ENCODE data around the gene MTOR.
A peak's percentile ranks its signal among the peaks of the same experiment; 100 is the strongest.
"Not testable (repeated sequence)": the region's sequence is repeated elsewhere in the genome, so short reads cannot be mapped to it uniquely, and the experiment has no call there.

Gene MTOR

DNA sequence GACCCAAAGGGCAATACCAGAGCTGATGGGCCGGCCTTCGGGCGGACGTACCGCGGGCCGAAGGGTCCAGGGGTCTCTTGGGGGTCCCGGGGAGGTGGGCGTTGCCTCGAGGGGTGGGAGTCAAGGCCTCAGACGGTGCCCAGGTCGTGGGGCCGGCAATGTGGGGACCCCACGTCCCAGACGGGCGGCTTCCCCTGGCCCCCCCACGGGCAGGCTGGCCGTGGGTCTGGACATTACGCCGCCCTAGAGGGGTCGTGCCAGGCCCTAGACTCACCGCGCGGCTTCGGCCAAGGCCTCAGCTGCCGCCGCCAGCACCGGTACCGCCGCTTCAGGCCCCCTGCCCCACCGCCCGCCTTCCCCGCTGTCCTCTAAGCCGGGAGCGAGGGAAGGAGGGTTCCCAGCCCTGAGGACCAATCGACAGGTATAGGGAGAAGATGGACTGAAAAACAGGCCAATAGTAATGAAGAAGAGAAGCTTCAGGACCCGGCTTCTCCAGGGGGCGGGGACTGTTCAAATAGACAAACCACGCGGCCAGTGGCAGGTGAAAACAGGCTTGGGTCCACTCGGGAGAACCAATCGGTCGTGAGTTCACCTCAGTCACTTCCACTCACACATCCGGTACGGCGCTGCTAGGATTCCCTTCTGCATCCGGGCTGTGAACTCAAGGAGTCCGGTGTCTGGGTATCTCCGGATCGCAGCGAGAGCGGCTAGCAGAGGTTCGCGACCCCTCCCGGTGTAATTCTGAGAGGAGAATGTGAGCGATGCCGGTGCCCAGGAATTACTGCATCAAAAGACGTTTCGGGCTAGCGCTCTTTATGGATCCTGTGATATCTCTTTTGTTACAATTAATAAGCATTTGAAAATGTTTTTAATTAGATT, at the start of gene MTOR:
Gene MTOR (minus strand): TSS at position 381 of the 879 bp plus-strand sequence. CDS start 3,142 bp downstream, outside the sequence.
- DNase-seq, result peak; percentile 97

DNA sequence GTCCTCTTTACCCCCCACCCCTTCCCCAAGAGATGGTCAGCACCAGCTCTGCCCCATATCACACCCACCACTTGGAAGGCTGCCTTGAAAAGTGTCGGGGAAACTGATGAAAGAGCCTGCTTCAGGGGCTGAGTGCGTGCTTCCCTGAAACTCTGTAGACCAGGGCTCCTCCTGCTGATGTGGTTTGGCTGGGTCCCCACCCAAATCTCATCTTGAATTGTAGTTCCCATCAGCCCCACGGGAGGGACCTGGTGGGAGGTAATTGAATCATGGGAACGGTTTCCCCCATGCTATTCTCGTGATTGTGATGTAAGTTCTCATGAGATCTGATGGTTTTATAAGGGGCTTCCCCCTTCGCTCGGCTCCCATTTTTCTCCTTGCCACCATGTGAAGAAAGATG, 47.0 kb upstream of the MTOR start:
- DNase-seq, result no peak

DNA sequence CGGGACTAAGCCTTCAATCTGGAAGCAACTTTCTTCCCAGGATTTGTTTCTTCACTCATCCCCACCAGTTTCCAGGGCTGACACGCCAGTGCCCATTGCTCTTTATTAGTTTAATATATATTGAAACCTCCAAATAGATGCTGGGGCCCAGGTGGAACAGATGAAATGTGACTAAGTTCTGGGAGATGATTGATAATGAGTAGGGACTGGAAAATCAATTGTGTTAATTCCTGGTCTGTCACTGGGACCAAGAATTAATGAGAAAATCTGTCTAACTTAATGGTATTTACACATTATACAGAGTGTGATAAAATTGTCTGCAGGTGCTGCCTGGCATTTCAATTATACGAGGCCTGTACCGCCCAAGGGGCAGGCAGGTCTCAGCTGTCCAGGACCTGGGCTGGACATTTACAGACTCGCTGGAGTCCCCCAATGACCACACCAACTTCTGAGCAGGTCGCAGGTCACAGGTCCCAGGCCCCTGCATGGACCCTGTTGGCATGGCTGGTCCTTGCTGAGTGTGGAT, 46.4 kb upstream of the MTOR start:
- DNase-seq, result no peak

DNA sequence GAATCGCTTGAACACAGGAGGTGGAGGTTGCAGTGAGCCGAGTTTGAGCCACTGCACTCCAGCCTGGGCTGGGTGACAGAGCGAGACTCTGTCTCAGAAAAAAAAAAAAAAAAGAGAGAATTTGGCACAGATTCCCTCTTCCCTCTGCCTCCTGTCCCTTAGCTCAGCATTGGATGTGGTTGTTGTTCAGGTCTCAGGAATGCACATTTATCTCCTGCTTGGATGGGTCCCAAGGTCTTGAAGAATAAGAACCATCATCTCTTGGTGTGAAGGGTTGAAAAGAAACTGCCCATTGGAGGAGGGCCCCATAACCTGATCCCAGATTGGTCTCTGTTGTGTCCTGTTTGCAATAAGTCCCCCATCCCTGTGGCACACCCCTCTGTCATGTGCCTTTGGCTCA, 45.5 kb upstream of the MTOR start:
- no peak for DNase-seq

DNA sequence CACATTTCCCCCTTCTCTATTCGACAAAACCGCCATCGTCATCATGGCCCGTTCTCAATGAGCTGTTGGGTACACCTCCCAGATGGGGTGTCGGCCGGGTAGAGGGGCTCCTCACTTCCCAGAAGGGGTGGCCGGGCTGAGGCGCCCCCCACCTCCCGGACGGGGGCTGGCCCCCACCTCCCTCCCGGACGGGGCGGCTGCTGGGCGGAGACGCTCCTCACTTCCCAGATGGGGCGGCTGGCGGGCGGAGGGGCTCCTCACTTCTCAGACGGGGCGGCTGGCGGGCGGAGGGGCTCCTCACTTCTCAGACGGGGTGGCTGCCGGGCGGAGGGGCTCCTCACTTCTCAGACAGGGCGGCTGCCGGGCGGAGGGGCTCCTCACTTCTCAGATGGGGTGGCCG, 43.2 kb upstream of the MTOR start:
- DNase-seq, result not testable (repeated sequence)

DNA sequence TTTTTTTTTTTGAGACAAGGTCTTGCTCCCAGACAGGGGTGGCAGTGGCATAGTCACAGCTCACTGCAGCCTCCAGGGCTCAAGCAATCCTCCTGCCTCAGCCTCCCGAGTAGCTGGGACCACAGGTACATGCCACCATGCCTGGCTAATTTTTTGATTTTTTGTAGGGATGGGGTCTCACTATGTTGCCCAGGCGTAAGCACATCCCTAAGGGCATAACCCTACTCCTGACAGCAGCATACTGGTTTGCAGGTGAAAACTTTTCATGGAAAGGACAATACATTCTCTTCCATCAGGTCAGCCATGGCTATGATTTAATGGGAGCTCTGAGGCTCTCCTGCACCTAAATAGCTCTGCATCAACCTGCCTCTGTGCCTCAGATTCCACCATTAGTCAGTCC, 40.0 kb upstream of the MTOR start:
- DNase-seq, result no peak

DNA sequence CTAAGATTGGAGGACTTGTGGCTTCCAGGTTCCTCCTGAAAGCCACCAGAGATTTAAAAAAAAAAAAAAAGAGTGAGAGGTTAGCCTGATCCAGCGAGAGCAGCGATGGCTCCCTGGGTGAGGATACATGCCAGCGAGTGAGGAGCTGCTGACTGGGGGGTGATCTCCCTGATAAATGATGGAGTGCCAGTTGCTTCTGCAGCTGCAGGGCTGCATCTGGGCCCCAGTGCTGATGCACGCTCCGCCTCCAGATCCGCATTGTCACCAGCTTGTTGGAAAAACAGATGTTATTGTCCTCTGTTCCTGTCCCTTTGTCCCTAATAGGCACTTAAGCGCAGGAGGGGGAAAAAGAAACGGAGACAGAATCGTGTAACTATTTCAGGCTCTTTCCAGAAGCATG, 39.2 kb upstream of the MTOR start:
- no peak for DNase-seq

DNA sequence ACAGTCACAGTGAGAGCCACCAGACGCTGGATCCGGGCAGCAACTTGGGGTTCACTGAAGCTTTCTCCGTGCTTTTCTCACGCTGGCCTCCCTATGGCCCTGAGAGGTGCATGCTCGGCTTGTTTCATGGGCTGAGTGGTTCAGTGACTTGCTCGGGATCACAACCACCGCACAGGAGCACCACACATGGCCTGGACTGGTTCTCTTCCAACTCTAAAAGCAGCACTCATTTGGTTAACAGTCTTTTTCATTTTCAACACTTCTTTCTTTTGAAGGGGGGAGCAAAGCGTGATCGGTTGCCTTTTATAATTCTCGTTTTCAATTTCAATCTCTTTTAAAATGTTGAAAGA, 36.8 kb upstream of the MTOR start:
- DNase-seq, result no peak

DNA sequence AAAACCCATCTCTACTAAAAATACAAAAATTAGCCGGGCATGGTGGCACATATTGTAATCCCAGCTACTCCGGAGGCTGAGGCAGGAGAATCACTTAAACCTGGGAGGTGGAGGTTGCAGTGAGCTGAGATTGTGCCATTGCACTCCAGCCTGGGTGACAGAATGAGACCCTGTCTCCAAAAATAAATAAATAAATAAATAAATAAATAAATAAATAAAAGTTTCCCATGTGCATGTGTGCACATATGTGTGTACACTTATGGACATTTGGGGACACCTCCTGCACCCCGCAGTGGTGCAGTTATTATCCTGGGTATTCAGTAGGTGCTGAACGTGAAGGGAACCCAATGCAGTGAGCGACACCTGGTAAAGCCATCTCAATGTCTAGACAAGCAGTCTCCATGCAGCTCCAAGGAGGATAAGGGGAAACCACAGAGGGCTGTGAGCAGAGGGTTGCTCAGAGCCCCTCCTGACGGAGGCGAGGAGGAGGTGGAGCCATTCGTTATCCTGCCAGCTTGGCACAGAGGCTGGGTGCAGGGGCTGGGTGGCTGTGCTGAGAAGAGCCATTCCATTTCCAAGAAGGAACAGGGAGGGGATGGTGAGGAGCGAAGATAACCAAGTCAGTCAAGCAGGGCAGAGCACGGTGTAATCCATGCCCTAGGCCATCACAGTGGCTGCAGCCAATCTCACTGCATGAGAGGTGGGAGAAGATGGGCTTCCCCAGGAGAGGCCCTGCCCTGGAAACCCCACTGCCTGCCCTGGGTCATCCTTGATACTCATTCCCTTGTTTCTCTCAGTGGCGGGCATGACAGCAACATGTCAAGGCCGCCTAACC, 36.3 kb upstream of the MTOR start:
- DNase-seq, result no peak

DNA sequence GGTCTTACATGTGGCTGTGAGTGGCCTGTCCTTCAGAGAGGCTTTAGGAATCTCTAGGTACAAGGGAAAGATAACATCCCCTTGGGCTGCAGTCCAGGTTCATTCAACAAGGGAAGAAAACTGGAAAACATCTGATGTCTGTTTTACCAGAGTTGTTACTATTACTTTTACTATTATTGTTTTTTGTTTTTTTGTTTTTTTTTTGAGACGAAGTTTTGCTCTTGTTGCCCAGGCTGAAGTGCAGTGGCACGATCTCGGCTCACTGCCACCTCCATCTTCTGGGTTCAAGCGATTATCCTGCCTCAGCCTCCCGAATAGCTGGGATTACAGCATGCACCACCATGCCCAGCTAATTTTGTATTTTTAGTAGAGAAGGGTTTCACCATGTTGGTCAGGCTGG, 35.4 kb upstream of the MTOR start:
- DNase-seq, result not testable (repeated sequence)

DNA sequence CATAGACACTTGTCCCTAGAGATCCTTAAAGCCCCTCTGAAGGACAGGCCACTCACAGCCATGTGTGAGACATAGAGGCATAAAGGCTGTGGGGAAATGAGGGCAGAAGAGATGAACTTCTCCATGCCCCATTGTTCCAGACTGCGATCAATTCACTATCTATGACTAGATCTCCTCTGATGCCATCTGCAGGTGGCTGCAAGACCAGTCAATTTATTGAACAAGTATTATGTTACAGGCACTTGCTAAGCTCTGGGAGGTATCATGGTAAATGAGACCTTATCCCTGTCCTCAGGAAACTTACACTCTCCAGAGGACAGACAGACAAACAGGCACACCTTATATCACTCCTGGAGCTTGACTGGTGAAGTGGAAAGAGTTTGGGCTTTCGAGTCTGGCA, 33.6 kb upstream of the MTOR start:
- DNase-seq, result no peak

DNA sequence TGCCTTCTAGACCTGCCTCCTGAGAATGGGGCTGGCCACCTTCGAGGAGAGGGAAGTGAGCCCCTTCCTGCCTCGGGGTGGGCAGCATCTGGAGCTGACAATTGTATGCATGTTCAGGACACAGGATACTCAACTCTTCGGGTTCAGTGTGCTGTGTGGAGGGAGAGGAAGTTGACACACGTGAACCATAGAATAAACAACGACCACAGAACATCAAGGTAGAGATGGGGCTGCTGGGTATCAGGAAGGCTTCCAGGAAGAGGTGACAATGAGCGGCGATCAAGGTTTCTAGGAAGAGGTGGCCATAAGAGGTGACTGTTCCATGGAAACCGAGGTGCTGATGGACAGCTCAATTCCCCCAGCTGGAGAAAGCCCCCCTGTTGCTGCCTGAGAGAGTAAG, 32.6 kb upstream of the MTOR start:
- no peak for DNase-seq

DNA sequence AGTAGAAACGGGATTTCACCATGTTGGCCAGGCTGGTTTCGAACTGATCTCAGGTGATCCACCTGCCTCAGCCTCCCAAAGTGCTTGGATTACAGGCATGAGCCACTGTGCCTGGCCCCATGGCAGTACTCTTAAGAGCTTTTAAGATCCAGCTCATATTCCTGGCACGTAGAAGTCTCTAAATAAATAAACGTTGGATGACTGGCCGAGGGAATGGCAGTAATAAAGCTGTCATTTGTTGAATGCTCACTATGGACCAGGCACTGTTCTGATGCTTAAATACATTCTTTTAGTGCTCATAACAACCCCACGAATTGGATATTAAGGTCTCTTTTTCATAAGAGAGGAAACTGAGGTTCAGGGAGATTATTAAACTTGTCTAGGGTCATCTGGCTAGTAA, 31.5 kb upstream of the MTOR start:
- no peak for DNase-seq

DNA sequence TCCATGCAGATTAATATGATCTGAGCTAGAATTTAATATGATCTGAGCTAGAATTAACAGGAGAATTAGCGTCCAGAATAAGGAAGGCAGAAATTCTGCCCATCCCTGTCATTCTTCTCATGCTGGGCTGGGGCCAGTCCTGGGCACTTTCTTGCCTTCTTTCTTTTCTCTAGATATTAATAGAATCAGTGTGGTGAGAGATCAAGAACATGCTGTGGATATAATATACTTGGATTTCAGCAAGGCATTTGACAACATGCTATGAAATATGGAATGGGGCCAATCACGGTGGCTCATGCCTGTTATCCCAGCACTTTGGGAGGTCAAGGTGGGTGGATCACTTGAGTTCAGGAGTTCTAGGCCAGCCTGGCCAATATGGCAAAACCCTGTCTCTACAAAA, 28.7 kb upstream of the MTOR start:
- no peak for DNase-seq

DNA sequence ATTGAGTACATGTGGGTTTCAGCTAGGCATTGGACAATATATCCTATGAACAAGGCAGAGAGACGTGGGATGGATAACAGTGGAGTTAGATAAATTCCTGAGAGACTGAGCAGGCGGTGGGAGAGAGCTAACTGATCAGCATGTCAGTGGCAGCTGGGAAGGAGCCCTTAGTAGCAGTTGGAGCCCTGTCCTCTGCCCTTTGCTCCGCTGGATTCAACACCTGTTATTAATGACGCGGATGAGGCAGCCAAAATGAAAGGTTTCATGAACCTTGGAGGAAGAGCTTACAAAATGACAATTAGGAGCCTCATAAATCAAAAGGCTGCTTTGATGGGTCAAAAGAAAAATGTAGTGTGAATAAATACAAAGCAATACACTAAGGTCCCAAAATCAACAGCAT, 26.7 kb upstream of the MTOR start:
- no peak for DNase-seq

DNA sequence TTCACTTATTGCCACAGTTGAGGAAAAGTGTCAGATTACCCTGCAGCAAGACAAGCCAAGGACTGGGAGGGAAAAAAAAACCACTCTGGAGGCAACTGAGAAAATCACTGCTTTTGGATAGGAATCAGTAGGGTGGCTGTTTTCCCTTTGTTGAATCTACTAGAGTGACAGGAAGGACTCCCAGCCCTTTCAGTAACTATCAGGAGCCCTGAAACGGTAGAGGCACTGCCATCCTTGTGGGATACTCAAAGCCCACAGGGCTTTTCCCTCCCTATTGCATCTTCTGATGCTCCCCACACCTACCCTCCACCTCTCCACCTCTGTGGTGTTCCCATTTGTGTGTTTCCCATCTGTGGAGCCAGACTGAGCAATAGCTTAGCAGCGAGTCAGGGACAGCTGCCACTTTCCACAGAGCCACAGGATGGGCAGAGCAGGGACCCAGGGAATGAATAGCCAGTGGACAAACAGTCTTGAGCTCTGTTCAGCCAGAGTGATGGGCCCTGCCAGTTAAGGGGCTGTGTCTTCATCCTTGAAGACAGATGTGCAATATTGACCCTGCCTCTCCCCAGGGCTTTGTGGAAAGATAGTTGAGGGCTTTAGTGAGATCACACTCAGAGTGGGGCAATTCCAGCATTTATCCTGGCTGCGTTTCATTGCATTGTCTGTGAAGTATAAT, 24.5 kb upstream of the MTOR start:
- no peak for DNase-seq

DNA sequence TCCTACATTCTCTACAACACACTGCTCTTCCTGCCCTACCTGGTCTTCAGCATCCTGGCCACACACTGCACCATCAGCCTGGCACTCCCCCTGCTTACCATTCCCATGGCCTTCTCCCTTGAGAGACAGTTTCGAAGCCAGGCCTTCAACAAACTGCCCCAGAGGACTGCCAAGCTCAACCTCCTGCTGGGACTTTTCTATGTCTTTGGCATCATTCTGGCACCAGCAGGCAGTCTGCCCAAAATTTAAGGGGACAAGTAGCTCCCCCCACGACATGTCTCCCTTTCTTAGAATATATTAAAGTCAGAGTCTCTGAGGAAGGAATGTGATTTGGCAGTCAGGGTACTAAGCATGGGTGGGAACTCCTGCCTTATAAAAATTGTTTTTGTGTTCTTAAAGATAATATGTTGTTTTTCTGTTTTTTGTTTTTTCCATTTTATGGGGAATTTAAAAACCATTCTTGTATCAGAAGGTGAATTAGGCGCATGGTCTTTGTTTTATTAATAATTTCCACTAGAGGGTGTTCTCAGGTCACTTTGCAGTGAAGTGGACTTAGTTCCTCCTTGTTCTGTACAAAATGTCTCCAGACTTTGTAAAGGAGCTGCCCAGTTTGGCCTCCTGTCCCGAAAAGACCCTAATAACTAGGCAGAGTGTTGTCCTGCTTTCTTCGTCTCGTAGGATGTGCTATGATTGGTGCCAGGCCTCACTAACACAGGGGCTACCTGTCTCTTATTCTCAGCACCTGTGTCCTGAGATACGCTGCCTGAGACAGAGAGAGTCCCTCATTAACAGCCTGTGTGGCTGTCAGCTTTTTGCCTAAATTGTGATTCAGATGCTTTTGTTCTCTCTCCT, 23.8 kb upstream of the MTOR start:
- no peak for DNase-seq

DNA sequence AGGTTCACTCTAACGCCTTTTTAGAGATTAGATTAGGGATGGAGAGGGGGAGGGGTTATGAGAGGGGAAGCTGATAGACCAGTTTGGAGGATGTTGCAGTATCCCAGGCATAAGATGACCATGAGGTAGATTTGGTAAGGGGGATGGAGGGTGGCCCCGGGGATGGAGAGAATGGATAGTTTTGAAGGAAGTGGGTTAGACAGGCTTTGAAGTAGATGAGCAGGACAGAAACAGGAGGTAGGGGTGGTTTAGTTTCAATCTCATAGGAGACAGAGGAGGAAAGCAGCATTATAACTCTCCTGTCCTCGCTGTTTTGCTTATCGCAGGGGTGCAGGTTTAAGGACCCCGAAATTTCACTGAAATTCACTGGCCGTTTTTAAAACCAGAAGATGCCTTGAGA, 22.4 kb upstream of the MTOR start:
- DNase-seq, result no peak

DNA sequence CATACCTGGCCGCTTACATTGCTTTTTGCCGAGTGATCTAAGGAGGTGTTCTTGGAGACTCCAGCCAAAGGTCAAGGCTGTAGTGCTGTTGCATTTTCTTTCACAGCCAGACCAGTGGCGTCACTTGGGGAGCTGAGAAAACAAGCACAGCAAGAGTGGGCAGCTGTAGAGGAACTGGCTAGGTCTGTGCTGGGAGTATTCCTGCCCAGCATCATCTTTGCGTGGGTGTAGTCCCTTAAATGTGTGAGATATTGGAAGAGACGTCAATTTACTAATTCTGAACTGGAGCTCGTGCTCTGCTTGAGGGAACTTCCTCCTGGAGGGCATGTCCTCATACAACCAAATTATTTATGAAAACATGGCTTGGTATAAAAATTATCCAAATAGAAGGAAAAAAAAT, 20.8 kb upstream of the MTOR start:
- DNase-seq, result no peak

DNA sequence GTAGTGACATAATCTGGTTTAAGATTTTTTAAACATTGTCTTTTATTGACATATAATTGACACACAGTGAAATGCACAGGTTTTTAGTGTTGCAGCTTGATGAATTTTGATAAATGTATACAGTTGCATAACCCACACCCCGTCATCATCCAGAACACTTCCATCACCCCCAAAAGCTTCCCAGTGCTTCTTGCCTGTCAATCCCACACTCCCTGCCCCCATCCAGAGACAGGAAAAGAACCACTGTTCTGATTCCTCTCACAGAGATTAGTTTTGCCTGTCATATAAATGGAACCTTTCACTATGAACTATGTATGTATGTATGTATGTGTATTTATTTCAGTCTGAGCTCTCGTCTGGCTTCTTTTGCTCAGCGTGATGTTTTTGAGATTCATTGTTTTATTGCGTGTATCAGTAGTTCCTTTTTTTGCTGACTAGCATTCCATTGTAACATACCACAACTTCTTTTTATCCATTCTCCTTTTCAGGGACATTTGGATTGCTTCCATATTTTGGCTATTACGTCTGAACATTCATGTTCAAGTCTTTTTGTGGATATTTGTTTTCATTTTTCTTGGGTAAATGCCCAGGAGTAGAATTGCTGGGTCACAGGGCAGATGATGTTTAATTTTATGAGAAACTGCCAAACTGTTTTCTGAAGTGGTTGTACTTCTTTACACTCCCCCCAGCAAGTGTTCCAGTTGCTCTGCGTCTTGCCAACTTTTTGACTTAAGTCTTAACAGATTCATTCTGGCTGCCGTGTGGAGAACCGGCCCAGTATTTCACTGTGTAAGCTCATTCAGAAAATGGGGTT, 19.4 kb upstream of the MTOR start:
- no peak for DNase-seq

DNA sequence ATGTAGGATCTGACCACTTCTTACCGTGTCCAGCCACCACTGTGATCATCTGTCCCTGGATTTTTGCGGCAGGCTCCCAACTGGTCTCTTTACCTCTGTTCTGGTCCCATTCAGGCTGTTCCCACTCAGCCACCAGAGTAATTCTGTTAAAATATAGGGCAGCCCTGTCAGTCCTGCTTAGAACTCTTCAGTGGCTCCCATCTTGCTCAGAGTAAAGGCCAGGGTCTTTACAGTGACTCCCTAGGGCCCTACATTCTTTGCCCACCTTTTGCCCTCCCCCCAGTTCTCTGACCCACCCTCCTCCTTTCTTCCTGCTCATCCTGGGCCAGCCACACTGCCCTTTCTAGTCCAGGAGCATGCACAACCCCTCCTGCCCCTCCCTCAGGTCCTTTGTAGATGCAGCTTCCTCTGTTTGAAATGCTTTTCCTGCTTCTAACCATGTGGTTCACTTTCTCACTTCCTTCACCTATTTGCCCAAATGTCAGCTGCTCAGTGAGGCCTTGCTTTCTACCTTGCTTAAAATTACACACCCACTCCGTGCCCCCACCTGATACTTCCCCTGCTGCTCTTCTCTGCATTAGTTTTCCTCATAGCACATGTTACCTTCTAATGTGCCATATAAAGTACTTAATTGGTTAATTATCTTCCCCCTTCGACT, 18.5 kb upstream of the MTOR start:
- no peak for DNase-seq
